Renal cortical epithelial cell (primary cell): ENCODE results near the gene SHCBP1L. TPM values are rescaled to one million over a fixed set of nuclear protein-coding genes. Genes with fewer than 3 reads are reported as not detected.

ENCODE experiments used
- DNase-seq: peaks from one replicate; pipeline ENCODE4 v3.0.0-alpha.2; 2011; ENCODE audit warnings: low read depth
- total RNA-seq: library from RNA; depleted of rRNA; stranded (reverse); fragments of >200 nt; gene quantifications from 2 replicates; pipeline ENCODE4 v1.2.3, GENCODE V29; 2014

Gene SHCBP1L
- total RNA-seq, result 0.20 TPM in 1 of 2 replicates, not detected in the other

- no peak for DNase-seq
Measured at GRCh38 chr1:182952677-182953444, at the start of gene SHCBP1L. Gene SHCBP1L, minus strand, starts transcription at chr1:182953166. Its CDS starts 33 bp downstream, at chr1:182953133.

DNA sequence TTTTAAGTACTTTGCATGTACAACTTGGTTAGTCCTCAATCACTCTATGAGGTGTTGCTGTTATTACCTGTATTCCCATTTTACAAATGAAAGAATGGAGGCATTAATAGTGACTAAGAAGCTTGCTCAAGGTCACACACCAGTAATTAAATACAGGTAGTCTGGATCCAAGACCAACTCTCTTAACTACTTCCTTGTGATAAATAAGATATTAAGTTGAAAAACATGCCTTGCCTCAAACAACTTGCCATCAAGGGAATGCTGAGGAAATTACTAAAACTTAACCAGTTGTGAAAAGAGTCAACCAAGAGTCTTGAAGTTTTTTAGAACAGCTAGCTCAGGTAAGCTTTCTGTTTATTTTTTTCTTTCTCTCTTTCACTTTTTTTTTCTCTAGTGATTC lies 49.3 kb upstream of the SHCBP1L start:
- DNase-seq, result peak; percentile 97

- DNase-seq, result no peak
Measured at GRCh38 chr1:183000167-183000962, 47.4 kb upstream of the SHCBP1L start.

DNA sequence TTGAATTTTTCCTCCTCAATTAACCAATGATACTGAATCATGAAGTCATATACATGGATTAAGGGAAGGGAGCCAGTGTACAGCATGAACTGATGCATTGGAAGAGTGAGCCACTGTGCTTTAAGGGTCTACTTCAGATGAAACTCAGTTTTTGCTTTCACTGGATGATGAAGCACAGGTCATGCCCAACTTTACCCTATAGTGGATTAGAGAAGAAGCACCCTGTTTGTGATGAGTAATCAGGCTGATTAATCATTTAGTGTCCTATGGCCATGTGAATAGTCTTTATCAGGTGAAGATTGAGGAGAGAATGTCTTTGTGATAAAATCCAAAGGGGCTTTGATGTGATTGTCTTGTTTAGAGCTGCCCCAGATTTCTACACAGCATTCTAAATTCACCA lies 45.5 kb upstream of the SHCBP1L start:
- no peak for DNase-seq

- no peak for DNase-seq
Measured at GRCh38 chr1:182996816-182997215, 43.9 kb upstream of the SHCBP1L start.

DNA sequence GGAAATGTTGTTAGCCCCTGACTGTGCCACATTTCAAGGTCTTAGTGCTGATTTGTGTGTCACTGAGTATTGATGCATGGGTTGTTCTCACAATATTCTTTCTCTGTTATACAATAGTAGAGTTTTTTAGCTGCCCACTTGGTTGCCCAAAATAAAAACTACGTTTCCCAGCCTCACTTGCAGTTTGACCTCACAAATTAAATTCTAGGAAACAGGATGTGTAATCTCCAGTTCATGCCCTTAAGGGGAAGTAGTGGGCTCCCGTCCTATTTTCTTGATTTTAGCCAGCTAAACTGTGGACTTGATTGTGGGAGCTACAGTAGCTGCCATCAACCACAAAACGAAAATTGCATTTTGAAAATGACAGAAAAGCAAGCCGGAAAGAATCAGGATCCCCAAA lies 42.9 kb upstream of the SHCBP1L start:
- no peak for DNase-seq

DNA sequence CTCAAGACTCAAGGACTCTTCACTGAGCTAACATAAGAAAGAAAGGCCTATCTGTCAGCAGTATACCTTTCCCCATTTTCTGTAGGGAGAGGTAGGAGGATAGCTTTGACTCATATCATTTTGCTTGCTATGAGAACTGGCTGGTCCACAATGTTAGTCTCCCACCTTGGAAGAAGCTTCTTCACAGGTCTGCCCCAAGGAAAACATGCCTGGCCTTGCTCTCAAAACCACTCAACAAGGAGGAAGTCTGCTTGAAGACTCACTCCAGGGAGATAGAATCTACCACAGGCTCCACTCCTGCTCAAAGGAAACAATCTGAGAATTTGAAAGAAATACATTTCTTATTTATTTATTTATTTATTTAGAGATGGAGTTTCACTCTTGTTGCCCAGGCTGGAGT lies 40.8 kb upstream of the SHCBP1L start:
- DNase-seq, result no peak

GRCh38 chr1:182990413-182991144 lies 37.6 kb upstream of the SHCBP1L start:
- DNase-seq, result peak; percentile 73

DNA sequence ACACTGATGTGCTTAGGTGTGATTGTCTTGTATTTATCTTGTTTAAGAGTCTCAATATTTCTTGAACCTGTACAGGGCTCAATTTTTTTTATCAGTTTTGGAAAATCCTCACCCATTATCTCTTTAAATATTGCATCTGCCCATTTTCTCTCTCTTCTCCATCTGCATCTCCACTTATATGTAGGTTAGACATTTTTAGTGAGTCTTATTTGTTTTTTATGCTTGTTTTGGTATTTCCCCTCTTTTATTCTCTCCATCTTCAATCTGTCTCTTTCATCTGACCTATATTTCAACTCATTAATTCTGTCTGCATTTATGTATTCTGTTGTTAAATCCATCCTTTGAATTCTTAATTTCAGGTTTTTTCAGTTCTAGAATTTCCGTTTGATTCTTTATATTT lies 32.9 kb upstream of the SHCBP1L start:
- no peak for DNase-seq

DNA sequence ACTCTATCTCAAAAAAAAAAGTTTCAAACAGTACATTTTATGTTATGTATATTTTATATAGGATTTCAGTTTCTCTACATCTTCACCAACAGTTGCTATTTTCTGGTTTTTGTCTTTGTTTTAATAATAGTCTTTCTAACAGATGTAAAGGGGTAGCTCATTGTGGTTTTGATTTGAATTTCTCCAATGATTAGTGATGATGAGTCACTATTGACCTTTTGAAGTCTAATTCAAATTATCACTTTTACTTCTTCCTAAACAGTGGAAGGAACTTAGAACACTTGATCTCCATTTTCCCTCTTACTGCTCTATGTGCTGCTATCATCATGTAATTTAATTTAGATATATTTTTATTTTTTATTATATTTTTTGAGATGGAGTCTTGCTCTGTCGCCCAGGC lies 31.7 kb upstream of the SHCBP1L start:
- peak; percentile 52 for DNase-seq

GRCh38 chr1:182984138-182984537 lies 31.2 kb upstream of the SHCBP1L start:
- no peak for DNase-seq

DNA sequence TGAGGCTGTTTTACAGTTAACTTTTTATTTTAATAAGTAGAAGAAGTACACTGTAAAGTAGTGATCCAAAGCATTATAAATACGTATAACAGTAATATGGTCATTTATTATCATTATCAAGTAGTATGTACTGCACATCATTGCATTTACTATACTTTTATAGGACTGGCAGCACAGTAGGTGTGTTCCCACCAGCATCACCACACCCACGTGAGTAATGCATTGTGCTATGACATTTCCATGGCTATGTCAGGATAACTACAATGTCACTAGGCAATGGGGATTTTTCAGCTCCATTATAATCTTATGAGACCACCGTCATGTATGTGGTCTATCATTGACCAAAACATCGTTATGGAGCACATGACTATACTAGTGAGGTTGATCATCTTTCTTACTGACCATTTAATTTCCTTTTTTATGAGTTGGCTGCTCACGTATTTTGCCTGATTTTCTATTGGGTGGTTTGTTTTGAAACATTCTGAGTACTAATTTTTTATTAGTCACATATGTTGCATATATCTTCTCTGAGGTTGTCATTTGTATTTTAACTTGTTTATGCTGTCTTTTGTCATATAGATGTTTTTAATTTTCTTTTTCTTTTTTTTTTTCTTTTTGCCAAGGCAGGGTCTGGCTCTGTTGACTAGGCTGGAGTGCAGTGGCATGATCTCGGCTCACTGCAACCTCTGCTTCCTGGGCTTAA lies 25.3 kb upstream of the SHCBP1L start:
- no peak for DNase-seq

GRCh38 chr1:182977480-182977879 lies 24.5 kb upstream of the SHCBP1L start:
- DNase-seq, result no peak

DNA sequence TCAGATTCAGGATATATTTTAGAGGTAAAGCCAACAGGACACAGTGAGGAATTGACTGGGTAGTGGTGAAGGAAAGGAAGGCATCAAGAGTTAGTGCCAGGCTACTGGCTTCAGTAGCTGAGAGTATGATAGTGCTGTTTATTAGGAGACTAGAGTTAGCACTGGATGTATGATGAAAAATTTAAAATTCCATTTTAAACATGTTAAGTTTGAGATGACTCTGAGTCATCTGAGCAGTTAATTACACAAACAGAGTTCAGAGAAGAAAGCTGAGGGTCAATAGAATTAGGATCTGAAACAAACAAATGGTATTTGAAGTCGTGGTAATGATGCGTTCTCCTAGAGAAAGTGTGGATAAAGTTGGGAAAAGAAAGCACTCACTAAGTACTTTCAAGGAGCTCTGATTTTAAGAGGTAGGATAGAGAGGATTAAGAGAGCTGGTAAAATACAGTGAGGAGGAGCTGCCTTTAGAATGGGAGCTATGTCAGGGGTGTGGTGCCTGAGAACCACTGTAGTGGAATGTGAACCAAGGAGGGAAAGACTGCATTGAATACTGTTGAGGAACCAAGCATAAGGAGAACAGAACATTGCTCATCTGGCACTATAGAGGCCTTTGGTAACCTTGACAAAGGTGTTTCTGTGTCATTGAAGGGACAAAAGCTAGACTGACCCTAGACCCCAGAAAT lies 21.7 kb upstream of the SHCBP1L start:
- DNase-seq, result peak; percentile 33

DNA sequence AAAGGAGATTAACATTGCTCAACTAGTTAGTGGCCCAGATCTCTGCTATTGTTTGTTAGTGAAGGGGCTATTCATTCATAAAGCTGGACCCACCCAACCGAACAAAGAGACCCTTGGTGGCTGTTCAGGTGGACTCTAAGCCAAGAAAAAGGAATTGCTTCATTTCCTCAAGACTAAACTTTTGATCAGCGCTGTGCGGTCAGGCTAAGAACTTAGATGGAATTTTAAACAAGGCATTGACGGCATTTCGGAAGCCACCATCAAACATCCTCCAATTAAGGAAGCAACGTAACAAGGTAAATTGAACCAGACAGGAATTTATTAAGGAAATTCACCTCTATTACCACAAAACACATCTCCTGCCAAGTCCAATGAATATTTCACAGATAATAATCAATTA lies 19.9 kb upstream of the SHCBP1L start:
- peak; percentile 83 for DNase-seq

DNA sequence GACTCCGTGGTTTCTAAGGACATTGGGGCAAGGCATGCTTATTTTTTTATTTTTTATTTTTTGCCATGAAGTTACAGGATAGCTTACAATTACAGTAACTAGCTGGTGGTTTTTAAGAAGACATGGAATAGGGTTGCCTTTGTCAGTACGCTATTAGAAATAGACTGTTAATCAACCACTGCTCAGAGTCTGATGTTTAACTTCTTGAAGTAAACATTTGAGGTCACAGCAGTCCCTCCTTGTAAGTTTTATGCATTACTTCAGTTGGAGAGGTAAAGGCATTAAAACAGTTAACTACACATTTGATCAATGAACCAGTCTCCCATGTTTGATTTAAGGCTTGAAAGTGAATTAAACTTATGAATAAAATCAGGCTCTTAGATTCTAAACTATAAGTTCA lies 19.3 kb upstream of the SHCBP1L start:
- DNase-seq, result peak; percentile 59

DNA sequence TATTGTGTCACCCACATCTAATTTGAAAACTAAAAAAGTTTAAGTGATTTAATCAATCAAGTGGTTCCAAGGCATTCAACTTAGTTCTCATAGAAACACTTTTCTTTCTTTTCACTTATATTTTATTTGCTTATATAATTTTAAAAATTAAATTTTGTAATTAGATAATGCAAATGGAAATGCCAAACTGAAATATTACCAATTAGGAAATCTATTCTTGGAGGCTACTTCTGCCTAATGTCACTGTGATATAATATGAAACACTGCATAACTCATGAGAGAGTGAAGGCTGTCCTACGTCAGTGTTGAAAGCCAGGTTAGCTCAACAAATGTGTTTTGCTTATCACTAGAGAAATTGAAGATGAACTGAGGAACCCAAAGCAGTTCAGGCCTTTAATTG lies 18.3 kb upstream of the SHCBP1L start:
- DNase-seq, result no peak

DNA sequence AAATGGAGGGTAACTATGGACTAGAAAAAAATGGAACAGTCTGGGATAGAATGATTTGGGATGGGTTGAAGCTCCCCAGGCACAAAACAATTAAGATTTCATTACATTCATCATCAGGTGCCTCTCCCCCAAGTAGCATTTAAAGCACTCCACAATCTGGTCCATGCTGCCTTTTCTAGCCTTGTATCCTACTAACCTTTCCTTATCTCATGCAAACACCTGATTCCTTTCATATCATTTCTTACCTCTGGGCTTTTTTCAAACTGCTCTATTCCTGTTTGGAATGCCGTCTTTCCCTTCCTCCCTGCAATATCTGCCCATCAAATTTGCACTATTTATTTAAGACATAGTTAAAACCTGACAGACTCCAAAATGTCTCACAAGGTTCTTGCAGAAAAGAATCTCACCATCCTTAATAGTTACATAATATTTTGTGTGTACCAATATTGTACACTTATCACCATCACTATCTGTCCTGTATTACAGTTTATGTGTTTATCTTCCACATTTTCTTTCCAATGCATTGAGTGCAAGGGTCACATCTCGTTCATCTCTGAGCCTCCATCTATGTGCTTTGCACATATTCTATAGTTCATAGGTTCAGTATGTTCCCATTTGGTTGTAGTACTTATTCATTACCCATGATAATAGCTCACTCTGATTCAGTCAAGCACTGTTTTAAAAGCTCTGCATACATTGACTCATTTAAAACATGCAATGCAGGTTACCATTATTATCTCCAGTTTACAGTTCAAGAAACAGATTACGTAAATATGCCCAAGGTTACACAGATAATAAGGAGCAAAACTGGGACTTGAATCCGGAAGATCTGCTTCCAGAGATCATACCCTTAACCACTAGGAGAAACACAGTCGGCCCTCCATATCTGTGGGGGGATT lies 16.1 kb upstream of the SHCBP1L start:
- no peak for DNase-seq

- DNase-seq, result peak; percentile 78
Measured at GRCh38 chr1:182968151-182968741, 15.3 kb upstream of the SHCBP1L start.

DNA sequence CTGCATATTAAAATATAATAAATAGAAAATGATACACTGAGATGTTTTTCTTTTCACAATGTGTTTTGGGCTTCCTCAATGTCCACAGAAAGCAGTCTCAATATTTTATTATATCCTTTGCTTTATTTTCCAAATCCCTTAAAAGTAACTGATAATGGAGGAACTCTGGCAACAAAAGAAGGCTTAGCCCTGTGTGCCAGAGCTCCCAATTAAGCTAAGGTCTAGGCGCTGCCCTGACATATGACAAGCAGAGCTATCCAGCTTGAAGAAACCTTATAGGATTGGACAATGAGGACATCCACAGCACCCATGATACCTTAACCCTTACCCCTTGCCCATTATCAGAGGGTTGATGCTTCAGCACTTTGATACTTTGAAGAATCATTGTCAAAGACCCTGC lies 12.9 kb upstream of the SHCBP1L start:
- no peak for DNase-seq
